Spleen (tissue), 7 donors: ENCODE data around the gene CCDC122.

Experiments
- POLR2A ChIP-seq, 3 donors: fragments of 450-650 bp; IDR thresholded peaks; one replicate each; pipeline ENCODE4 v1.5.1; 2017; ENCODE audit warnings: antibody characterized with exemption in 3 of 3, mild to moderate bottlenecking in 1 of 3
- POLR2AphosphoS5 ChIP-seq, 3 donors: sonication (generic); formaldehyde crosslinking; IDR thresholded peaks; one replicate each; pipeline ENCODE4 v1.5.1; 2017; ENCODE audit warnings: antibody characterized with exemption in 3 of 3
- TF ChIP-seq, protein P1 (sequence below), 11 experiments: fragments of 200-600 bp in 7 of 11; fragments of 450-650 bp in 4 of 11; sonication (generic) in 4 of 11; IDR thresholded peaks in 8 of 11; conservative IDR thresholded peaks in 3 of 11; 1 replicate in 7 of 11; 2 replicates in 4 of 11; pipeline versions ENCODE4 v1.4.0 to v1.8.0; 2016 to 2021; ENCODE audit warnings: antibody characterized with exemption in 11 of 11, inconsistent platforms in 4 of 11, mild to moderate bottlenecking in 1 of 11
- donor health status: DM: no; HTN: no; CAD: no; lungs with moderate emphysema.
- donor health status: DM: no; HTN: no; CAD: no.
- donor health status: DM: no; HTN: no; CAD: no.

DNA sequence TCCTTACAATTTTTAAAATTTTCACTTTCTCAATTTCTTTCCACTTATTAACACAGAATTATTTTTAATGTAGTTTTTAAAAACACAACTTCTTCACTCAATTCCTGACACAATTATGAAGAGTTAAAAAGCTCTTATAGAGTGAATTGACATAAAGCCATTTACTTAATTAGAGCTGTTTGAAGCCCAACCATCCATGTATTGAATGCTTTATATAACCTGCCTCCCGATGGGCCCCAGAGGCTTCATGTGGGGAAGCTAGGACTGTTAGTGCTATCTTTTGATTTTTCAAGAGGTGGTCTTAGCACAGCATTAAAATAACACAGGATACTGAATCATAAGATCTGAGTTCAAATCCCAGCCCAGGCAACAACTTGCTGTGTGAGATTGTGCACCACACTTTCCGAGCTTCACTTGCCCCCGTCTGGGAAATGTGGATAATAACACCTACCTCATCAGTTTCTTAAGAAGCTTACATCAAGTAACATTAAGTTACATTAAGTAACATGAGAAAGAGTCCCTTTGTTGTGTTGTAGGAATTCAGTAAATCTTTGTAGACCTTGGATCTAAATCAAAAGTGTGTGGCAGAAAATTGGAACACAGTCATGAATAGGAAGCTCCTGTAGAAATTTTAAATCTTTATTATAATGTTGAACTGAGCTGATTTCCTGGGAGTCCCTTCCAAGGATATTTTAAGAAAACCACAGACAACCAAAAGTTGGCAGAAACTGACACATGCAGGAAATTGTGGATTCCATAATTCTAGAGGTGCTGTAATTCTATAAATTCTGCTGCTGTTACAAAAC, 87.3 kb downstream of the CCDC122 start:
- TF ChIP-seq POLR2AphosphoS5 (IDR thresholded peaks at IDR 0.05), result no peak
- TF ChIP-seq, protein P1, sequence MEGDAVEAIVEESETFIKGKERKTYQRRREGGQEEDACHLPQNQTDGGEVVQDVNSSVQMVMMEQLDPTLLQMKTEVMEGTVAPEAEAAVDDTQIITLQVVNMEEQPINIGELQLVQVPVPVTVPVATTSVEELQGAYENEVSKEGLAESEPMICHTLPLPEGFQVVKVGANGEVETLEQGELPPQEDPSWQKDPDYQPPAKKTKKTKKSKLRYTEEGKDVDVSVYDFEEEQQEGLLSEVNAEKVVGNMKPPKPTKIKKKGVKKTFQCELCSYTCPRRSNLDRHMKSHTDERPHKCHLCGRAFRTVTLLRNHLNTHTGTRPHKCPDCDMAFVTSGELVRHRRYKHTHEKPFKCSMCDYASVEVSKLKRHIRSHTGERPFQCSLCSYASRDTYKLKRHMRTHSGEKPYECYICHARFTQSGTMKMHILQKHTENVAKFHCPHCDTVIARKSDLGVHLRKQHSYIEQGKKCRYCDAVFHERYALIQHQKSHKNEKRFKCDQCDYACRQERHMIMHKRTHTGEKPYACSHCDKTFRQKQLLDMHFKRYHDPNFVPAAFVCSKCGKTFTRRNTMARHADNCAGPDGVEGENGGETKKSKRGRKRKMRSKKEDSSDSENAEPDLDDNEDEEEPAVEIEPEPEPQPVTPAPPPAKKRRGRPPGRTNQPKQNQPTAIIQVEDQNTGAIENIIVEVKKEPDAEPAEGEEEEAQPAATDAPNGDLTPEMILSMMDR (IDR thresholded peaks at IDR 0.05 in 8 of 11, conservative IDR thresholded peaks at IDR 0.05 in 3 of 11), result no peak
- TF ChIP-seq POLR2A (IDR thresholded peaks at IDR 0.05), result no peak
